Epithelial cell of proximal tubule (primary cell): Measurements from ENCODE around the gene BICDL2. TPM values are rescaled to one million over a fixed set of nuclear protein-coding genes. Genes with fewer than 3 reads are reported as not detected.

ENCODE experiments used
- DNase-seq: peaks from one replicate; pipeline ENCODE4 v3.0.0-alpha.2; 2011; ENCODE audit warnings: low read depth
- H3K4me3 ChIP-seq: 2 replicates; pipeline ENCODE4 v1.5.1; 2011; ENCODE audit warnings: low read depth, mild to moderate bottlenecking, low read length
- CTCF ChIP-seq: conservative IDR thresholded peaks from 2 replicates; pipeline ENCODE4 v1.5.1; 2012; ENCODE audit warnings: low read depth, mild to moderate bottlenecking, low read length
- total RNA-seq: library from RNA; depleted of rRNA; stranded (reverse); fragments of >200 nt; gene quantifications from 2 replicates; pipeline ENCODE4 v1.2.3, GENCODE V29; 2015

Gene BICDL2
- total RNA-seq, 1 donor from 2014 or later, result 4.6 TPM

- H3K4me3 ChIP-seq, result peak overlapping the region; percentile 61
- DNase-seq, result no peak
- no peak for TF ChIP-seq CTCF
Measured at GRCh38 chr16:3004781-3005284, 31.9 kb downstream of the BICDL2 start.

GRCh38 chr16:3004319-3004718 lies 32.4 kb downstream of the BICDL2 start:
- no peak for DNase-seq
- no peak overlapping the region for H3K4me3 ChIP-seq
- TF ChIP-seq CTCF, result no peak

- peak; percentile 52 for TF ChIP-seq CTCF
- H3K4me3 ChIP-seq, result peak overlapping the region; percentile 30
- peak; percentile 87 for DNase-seq
Measured at GRCh38 chr16:3003582-3004270, 33.0 kb downstream of the BICDL2 start.

- no peak for DNase-seq
- no peak overlapping the region for H3K4me3 ChIP-seq
- no peak for TF ChIP-seq CTCF
Measured at GRCh38 chr16:3001316-3001715, 35.4 kb downstream of the BICDL2 start.

GRCh38 chr16:3000540-3000939 lies 36.2 kb downstream of the BICDL2 start:
- TF ChIP-seq CTCF, result no peak
- DNase-seq, result no peak
- H3K4me3 ChIP-seq, result no peak overlapping the region

GRCh38 chr16:2999929-3000328 lies 36.8 kb downstream of the BICDL2 start:
- no peak for TF ChIP-seq CTCF
- H3K4me3 ChIP-seq, result no peak overlapping the region
- DNase-seq, result no peak

- DNase-seq, result no peak
- TF ChIP-seq CTCF, result no peak
- H3K4me3 ChIP-seq, result no peak overlapping the region
Measured at GRCh38 chr16:2996298-2996697, 40.4 kb downstream of the BICDL2 start.
